Right lobe of liver (tissue), 4 donors: Measurements from ENCODE around the gene MPDU1.

Experiments used
- POLR2A ChIP-seq: fragments of 450-650 bp; IDR thresholded peaks from one replicate; pipeline ENCODE4 v1.6.1; 2017; ENCODE audit warnings: antibody characterized with exemption, mild to moderate bottlenecking
- TF ChIP-seq, protein P1 (sequence below), 4 donors: fragments of 200-600 bp in 3 of 4; fragments of 450-650 bp in 1 of 4; IDR thresholded peaks; one replicate each; pipeline versions ENCODE4 v1.5.1 to v1.8.0; 2016 to 2022; ENCODE audit warnings: antibody characterized with exemption in 4 of 4, mild to moderate bottlenecking in 2 of 4
- donor health status: DM: no; HTN: no; CAD: no.
- donor health status: DM: no; HTN: no; CAD: no.
- donor health status: DM: no; HTN: yes; CAD: no.

DNA sequence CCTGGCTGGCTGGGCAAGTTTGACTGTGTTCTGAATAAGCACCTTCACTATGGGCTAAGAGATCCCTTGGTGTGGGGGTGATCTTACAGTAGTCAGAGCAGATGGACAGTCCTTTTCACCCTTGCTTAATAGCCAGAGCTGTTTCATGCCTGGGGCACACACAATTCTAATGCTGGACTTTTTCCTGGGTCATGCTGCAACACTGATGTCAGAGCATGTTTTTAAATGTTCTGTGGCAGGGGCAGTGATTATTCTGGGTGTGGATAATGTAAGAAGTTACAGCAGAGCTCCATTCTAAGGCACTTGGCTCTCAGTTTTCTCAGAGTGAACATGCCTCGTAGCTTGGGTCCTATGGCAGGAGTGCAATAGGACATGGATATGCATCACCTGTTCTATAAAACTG, 8.2 kb upstream of the MPDU1 start:
- TF ChIP-seq POLR2A, result peak; percentile 8
- TF ChIP-seq, protein P1, sequence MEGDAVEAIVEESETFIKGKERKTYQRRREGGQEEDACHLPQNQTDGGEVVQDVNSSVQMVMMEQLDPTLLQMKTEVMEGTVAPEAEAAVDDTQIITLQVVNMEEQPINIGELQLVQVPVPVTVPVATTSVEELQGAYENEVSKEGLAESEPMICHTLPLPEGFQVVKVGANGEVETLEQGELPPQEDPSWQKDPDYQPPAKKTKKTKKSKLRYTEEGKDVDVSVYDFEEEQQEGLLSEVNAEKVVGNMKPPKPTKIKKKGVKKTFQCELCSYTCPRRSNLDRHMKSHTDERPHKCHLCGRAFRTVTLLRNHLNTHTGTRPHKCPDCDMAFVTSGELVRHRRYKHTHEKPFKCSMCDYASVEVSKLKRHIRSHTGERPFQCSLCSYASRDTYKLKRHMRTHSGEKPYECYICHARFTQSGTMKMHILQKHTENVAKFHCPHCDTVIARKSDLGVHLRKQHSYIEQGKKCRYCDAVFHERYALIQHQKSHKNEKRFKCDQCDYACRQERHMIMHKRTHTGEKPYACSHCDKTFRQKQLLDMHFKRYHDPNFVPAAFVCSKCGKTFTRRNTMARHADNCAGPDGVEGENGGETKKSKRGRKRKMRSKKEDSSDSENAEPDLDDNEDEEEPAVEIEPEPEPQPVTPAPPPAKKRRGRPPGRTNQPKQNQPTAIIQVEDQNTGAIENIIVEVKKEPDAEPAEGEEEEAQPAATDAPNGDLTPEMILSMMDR (IDR thresholded peaks at IDR 0.05), result no peak
